ENCODE data around the gene ABCB11.

- no peak for TF ChIP-seq POLR2A (IDR thresholded peaks at IDR 0.05; ENCODE audit: extremely low read depth, insufficient read length)
- no peak for TF ChIP-seq CTCF (IDR thresholded peaks at IDR 0.05; ENCODE audit: low read depth, low read length)
These were observed 123.0 kb downstream of the ABCB11 start for GRCh38 chr2:168907940-168908662.
